Stimulated activated CD8-positive, alpha-beta memory T cell treated with anti-CD3 and anti-CD28 coated beads, Interleukin-12 subunit alpha, Interleukin-12 subunit beta, amount 100 ng/mL, for 4 hours (primary cell): Measurements from ENCODE around the gene TENM3.
A peak's percentile ranks its signal among the peaks of the same experiment; 100 is the strongest.

Experiments used
- DNase-seq: peaks from one replicate; pipeline ENCODE4 v3.0.0-alpha.2; 2020; ENCODE audit warnings: low read depth

Gene TENM3

GRCh38 chr4:182778222-182778982 lies 535.2 kb downstream of the TENM3 start:
- no peak for DNase-seq

- DNase-seq = no peak
Measured at GRCh38 chr4:182786991-182787390, 543.8 kb downstream of the TENM3 start.

- DNase-seq = no peak
Measured at GRCh38 chr4:182788201-182788600, 545.0 kb downstream of the TENM3 start.

- DNase-seq = no peak
Measured at GRCh38 chr4:182789529-182789928, 546.3 kb downstream of the TENM3 start.

- no peak for DNase-seq
Measured at GRCh38 chr4:182795446-182796238, 552.4 kb downstream of the TENM3 start.

- DNase-seq = no peak
Measured at GRCh38 chr4:182799515-182800215, 556.5 kb downstream of the TENM3 start.

GRCh38 chr4:182800216-182800515 lies 557.0 kb downstream of the TENM3 start:
- DNase-seq = no peak

GRCh38 chr4:182801636-182802035 lies 558.4 kb downstream of the TENM3 start:
- no peak for DNase-seq

GRCh38 chr4:182802621-182803020 lies 559.4 kb downstream of the TENM3 start:
- DNase-seq = no peak

GRCh38 chr4:182803235-182803634 lies 560.0 kb downstream of the TENM3 start:
- no peak for DNase-seq

- no peak for DNase-seq
Measured at GRCh38 chr4:182804131-182804530, 560.9 kb downstream of the TENM3 start.

GRCh38 chr4:182805321-182805720 lies 562.1 kb downstream of the TENM3 start:
- DNase-seq = no peak

GRCh38 chr4:182805750-182806149 lies 562.5 kb downstream of the TENM3 start:
- DNase-seq = no peak

- DNase-seq = peak; percentile 32
Measured at GRCh38 chr4:182806259-182807252, 563.4 kb downstream of the TENM3 start.

- no peak for DNase-seq
Measured at GRCh38 chr4:182807346-182807745, 564.1 kb downstream of the TENM3 start.

- DNase-seq = no peak
Measured at GRCh38 chr4:182807767-182808548, 564.8 kb downstream of the TENM3 start.

- peak; percentile 13 for DNase-seq
Measured at GRCh38 chr4:182808673-182809416, 565.6 kb downstream of the TENM3 start.

- DNase-seq = no peak
Measured at GRCh38 chr4:182809417-182810102, 566.4 kb downstream of the TENM3 start.

- DNase-seq = no peak
Measured at GRCh38 chr4:182810103-182810615, 567.0 kb downstream of the TENM3 start.
